Activated T-cell treated with anti-CD3 and anti-CD28 coated beads for 24 hours (primary cell): Measurements from ENCODE around the gene CCNL2.
A peak's percentile ranks its signal among the peaks of the same experiment; 100 is the strongest.
"Not testable (repeated sequence)": the region's sequence is repeated elsewhere in the genome, so short reads cannot be mapped to it uniquely, and the experiment has no call there.

Source experiments
- DNase-seq: peaks from one replicate; pipeline ENCODE4 v3.0.0-alpha.2; 2020; ENCODE audit warnings: low read depth

The CCNL2 gene

DNA sequence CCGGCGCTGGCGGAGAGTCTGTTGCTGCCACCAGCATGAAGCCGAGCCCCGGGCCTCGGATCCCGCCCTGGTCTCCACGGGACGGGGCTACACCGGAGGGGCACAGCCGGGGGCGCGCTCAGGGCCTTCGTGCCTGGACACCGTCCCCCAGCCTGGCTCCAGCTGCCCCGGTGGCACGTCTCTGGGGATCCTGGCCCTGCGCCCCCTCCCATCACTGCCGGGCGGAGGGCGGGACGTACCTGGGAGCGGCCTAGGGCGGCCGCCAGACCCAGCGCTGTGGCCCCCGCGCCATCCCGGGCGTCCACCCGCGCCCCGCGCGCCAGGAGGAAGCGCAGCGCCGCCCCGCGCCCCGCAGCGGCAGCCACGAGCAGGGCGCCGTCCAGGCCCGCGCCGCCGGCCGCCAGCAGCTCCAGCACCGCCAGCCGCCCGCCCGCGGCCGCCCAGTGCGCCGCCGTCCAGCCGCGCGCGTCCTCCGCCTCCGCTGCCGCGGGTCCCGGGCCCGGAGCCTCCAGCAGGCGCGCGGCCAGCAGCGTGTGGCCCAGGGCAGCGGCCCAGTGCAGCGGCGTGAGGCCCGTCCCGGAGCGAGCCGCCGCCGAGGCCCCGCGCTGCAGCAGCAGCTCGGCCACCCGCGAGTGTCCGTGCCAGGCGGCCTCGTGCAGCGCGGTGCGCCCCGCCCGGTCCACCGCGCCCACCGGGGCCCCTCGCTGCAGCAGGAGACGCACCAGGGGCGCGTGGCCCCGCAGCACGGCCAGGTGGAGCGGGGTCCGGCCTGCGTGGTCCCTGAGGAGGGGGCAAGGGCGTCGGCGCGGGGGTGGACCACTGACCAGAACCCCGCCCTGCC is 20.9 kb upstream of the CCNL2 start:
- DNase-seq: no peak

DNA sequence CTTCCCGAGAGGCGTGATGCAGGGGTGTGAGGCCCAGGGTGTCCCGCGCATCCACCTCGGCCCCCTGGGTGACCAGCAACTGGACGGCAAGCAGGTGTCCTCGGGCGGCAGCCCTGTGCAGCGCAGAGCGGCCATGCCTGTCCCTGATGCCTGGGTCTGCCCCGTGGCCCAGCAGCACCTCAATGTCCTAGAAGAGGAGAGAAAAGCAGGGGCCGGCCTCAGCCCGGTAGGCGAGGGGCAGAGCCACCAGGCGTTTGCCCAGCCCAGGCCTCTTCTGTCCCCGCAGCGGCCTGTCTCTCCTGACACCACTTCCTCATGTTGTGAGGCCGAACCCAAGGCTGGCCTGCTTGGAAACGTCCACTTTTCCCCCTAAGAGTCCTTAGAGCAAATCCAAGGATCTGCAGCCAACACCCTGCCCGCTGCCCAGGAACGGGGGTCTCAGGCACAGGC is 20.3 kb upstream of the CCNL2 start:
- DNase-seq: no peak

DNA sequence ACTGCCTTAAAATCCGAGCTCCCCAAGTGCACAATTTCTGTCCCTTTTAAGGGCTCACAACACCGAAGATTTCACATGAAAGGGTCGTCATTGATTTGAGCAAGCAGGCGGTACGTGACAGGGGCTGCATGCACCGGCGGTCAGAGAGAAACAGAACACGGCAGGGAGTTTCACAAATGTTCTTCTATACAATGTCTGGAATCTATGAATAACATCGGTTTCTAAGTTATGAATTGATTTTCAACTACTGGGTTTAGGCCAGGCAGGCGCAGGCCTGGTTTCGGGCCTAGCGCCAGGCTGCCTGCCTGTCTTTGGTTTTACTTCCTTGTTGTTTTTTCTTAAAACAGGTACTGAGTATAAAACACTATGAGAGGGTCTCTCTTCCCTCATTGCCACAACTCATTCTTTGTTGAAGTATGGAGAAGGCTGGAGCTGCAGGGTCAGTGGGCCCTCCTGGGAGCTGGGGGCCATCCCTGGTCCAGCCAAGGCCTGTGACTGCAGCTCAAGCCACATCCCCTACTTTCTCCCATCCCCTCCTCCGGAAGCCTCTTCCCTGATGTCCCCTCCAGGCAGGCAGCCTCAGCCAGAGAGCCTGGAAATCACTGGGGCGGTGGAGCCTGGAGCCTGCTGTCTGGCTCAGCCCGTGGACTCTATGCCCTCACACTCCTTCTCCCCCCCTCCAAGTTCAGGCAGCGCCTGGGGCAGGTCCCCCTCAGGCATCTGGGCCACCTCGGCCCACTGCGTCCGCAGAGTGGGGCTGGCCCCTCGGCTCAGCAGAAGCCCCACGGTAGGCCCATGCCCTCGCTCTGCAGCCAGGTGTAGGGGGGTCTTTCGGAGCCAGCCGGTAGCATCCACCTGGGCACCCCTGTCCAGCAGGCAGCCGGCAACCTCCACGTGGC is 19.6 kb upstream of the CCNL2 start:
- no peak for DNase-seq

DNA sequence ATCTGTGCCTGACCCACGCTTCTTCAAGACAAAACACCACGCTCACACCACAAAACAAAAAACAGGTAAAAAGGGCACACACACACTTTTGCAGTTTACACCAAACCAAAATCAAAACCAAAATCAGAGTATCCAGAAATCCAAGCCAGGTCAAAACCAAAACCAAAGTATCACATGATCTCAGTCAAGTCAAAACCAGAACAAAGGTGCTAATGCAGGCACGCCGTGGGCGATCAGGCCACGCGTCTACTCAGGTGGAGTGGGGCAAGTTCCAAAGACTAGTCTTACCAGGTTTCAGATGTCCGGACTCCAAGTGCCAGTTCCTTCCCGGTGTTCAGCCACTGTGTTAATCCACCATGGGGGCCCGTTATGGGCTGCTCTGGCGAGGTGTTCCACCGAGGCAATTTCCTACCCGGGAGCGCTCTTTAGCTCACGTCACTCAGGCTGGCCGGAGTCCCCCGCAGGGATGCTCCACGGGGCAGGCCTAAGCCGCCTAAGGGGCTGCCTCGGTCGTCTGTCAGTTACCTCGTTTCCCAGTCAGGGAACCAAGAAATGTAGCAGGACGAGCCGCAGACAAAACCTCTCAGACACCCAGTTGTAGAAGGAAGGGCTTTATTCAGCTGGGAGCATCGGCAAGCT is 18.8 kb upstream of the CCNL2 start:
- DNase-seq: not testable (repeated sequence)

DNA sequence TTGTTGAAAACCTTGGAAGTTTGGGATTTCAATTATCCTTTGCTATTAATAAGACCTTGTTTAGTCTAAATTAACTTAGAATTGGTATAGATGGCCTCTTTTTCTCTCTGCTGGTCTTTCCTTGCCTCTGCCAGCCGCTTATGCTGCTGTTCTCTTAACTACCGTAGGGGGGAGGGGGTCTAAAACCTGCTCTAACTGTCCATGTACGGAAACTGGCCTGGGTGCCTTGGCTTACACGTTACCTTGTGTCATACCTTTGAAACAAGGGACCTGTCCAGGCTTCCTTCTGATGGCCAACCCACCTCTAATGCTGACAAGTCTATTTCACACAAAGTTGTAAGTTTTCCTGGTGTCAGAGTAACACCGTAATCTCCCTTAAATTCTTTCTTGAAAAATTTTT is 18.3 kb upstream of the CCNL2 start:
- DNase-seq: not testable (repeated sequence)

DNA sequence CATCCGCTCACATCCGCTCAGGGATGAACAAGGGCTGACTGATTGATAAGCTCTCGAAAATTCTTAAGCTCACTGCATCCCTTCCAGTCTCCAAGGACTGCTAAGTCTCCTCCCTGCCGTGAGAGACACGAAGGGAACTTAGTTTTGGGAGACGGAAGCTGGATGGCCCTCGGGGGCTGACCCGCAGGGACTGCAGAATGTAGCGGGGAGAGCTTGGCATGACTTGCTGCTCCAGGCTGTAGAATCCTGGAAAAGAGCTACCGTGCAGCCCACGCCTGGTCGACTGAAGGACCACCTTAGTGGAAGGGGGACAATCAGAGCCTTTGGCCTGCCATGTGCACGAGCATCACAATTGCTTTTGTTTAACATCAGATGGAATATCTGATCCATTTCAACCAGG is 16.6 kb upstream of the CCNL2 start:
- DNase-seq: no peak

DNA sequence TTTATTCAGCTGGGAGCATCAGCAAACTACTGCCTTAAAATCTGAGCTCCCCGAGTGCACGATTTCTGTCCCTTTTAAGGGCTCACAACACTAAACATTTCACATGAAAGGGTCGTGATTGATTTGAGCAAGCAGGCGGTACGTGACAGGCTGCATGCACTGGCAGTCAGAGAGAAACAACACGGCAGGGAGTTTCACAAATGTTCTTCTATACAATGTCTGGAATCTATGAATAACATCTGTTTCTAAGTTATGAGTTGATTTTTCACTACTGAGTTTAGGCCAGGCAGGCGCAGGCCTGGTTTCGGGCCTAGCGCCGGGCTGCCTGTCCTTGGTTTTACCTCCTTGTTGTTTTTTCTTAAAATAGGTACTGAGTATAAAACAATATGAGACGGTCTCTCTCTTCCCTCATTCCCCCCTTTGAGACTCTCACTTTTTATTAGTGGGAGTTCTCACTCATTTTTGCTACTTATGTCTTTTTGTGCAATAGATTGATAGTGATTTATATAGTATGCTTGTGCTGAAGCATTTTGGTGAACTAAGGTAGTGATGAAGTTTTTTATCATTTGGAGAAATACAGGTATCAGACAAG is 13.3 kb upstream of the CCNL2 start:
- not testable (repeated sequence) for DNase-seq

DNA sequence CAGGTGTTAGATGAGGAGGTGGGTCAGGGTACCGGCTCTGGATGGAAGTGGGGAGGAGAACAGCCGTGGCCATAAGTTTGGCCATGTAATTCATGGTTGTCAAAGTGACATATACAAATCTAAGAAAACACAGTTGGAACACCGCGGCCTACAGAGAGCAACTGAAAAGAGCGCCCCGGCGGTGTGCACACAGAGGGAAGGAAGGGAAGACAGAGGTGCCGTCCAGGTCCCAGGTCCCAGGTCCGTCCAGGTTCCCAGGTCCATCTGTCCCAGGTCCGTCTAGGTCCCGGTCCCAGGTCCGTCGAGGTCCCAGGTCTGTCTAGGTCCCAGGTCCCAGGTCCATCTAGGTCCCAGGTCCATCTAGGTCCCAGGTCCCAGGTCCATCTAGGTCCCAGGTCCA is 12.5 kb upstream of the CCNL2 start:
- DNase-seq: no peak

DNA sequence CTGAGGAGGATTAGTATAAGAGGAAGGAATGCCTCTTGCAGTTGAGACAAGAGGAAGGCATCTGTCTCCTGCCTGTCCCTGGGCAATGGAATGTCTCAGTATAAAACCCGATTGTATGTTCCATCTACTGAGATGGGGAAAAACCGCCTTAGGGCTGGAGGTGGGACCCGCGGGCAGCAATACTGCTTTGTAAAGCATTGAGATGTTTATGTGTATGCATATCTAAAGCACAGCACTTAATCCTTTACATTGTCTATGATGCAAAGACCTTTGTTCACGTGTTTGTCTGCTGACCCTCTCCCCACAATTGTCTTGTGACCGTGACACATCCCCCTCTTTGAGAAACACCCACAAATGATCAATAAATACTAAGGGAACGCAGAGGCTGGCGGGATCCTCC is 11.1 kb upstream of the CCNL2 start:
- not testable (repeated sequence) for DNase-seq

DNA sequence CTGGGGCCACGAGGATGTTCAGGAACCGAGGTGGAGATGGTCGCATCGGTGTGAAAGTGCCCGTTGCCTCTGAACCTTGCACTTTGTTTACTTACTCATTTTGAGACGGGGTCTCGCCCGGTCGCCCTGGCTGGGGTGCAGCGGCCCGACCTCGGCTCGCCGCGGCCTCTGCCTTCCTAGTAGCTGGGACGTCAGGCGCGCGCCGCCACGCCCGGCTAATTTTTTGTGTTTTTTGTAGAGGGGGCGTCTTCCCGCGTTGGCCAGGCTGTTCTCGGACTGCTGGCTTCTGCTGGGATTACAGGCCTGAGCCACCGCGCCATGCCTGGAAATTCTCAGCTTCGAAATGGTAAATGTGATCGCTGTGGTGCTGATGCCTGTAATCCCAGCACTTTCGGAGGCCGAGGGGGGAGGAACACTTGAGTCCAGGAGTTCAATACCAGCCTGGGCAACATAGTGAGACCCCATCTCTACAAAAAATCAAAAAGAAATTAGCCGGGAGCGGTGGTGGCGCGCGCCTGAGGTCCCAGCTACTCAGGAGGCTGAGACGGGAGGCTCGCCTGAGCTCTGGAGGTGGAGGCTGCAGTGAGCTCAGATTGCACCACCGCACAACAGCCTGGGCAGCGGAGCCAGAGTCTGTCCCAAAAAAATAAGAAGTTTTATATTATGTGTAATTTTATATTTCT is 8.6 kb upstream of the CCNL2 start:
- no peak for DNase-seq

DNA sequence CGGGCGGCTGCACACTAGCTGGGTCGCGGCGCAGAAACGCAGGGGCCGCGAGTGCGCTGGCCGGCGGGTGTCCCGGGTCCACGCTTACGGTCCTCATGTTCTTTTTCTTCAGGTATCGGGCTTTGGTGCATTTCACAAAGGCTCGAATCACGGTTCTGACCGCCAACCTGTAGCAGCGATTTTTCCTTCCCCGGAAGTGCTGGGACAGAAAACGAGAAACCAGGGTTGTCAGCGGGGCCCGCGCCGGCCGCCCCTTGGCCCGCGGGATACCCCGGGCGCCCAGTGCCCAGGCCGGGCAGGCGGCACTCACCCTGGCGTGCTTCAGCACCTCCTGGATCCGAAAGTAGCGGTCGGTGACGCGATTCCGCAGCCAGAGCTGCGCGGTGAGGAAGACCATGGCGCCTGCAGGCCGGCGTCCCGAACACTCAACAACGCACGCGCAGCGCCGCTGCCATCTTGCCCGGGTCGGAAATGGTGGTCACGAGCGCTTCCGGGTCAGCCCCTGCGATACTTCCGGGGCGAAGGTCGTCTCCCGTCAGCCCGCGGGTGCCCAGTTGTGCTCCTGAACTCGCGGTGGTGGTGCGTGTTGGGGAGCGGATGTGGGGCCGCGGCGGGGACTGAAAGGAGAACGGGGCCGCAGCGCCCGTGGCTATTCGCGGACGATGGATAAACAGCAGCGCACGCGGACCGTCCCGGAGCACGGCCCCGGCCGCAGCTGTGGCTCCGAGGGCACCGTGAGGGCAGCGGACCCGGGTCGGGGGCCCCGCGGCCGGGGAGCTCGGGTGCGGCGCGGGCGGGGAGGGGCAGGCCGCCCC is 7.9 kb upstream of the CCNL2 start, which contains the start of gene MRPL20:
TSS of gene MRPL20 (minus strand) at position 473 of the 815 bp plus-strand sequence. CDS start at position 397, 76 bp downstream.
- DNase-seq: peak; percentile 95

DNA sequence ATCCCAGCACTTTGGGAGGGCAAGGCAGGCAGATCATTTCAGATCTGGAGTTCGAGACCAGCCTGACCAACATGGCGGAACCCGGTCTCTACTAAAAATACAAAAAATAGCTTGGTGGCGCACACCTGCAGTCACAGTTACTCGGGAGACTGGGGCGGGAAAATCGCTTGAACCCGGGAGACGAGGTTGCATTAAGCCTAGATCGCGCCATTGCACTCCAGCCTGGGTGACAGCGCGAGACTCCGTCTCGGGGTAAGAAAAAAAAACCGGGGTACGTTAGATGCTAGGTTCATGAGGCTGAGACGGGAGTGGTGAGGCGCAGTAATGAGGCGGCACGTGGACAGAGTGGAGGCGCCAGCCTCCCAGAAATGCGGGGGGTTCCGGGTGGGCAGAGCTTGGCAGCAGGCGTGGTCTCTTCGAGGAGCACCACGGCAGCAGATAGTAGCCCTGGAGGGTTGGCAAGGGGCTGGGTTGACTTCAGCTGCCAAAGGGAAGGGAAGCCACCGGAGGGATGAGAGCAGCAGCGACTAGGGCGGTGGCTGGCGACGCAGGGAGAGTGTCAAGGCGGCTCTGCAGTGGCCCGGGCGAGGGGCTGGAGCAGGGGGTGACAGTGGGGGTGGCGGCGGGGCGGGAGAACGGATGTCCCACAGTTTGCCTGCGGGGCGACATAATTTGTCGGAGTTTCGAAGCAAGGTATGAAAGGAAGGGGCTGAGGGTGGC is 7.1 kb upstream of the CCNL2 start:
- peak; percentile 20 for DNase-seq

DNA sequence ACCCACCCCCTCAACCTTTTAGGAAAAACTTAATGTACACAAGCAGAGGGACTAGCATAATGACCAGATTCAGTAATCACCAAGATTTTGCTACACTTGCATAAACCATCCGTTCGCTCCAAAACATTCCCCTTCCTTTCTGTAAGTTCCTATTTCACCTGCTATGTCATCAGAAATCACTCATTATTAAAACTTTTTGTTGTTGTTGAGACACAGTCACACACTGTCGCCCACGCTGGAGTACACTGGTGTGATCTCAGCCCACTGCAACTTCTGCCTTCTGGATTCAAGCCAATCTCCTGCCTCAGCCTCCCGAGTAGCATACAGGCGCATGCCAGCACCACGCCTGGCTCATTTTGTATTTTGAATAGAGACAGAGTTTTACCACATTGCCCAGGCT is 4.5 kb upstream of the CCNL2 start:
- DNase-seq: no peak

DNA sequence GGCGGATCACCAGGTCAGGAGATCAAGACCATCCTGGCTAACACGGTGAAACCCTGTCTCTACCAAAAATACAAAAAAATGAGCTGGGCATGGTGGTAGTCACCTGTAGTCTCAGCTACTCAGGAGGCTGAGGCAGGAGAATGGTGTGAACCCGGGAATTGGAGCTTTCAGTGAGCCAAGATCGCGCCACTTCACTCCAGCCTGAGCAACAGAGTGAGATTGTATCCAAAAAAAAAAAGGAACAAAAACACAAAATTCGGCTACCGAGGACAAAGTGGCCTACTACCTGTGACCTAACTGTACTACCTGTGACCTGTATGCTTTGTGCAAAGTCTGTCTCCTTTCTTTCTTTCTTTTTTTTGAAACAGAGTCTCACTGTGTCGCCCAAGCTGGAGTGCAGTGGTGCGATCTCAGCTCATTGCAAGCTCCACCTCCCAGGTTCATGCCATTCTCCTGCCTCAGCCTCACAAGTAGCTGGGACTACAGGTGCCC is 3.8 kb upstream of the CCNL2 start:
- DNase-seq: not testable (repeated sequence)

DNA sequence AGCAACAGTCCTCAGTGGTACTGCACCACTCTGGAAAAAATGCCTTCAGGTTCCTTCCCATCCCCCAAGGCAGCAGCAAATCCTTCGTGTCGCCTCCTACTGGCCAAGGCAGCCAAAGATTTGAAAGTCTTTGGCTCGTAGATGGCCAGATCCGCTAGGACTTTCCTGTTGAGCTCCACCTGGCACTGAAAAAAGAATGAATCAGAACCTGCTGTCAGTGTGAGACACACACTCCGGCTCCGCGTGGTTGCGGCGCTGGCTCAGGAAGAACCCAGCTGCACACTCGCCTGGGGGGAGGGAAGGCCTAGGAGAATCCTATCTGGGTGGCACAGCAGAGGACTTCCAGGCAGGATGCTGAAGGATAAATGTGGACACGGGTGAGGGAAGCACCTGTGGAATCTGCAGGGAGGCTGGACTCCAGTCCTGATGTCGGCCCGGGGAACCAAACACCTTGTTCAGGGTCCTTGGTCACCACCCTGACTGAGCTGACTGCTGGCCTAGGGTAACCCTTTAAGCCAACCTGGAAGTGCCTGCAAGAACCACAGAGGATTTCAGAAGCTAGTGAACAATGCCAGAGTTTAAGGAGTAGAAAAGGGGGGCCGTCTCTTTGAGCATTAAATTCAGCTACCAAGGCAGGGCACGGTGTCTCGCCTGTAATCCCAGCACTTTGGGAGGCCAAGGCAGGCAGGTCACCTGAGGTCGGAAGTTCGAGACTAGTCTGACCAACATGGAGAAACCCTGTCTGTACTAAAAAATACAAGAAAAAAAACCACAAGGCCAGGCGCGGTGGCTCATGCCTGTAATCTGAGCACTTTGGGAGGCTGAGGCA is 3.2 kb upstream of the CCNL2 start:
- peak; percentile 33 for DNase-seq

DNA sequence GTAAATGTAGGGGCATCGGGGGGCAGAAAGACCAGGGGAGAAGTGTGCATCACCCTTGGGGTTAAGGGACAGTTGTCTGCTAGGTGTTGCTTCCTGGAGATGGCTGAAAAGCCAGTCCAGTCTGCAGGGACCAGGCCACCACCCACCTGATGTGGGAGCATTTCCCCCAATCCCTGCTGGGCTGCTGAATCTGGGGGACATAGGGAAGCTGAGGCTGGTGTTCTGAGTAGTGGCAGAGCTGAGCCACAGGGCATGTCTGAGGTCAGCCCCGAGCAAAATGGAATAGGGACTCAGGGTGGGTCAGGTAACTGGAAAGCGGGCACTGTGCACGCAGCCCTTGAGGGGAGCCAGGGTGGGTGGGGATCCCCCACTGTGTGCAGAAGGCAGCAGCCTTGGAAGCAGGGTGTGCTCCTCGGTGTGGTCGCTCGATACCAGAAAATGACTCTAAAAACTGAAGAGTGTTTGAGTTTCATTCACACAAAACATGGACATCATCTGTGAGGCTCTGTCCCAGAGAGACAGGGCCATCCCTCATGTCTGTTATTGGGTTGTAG is 2.4 kb upstream of the CCNL2 start:
- DNase-seq: no peak

DNA sequence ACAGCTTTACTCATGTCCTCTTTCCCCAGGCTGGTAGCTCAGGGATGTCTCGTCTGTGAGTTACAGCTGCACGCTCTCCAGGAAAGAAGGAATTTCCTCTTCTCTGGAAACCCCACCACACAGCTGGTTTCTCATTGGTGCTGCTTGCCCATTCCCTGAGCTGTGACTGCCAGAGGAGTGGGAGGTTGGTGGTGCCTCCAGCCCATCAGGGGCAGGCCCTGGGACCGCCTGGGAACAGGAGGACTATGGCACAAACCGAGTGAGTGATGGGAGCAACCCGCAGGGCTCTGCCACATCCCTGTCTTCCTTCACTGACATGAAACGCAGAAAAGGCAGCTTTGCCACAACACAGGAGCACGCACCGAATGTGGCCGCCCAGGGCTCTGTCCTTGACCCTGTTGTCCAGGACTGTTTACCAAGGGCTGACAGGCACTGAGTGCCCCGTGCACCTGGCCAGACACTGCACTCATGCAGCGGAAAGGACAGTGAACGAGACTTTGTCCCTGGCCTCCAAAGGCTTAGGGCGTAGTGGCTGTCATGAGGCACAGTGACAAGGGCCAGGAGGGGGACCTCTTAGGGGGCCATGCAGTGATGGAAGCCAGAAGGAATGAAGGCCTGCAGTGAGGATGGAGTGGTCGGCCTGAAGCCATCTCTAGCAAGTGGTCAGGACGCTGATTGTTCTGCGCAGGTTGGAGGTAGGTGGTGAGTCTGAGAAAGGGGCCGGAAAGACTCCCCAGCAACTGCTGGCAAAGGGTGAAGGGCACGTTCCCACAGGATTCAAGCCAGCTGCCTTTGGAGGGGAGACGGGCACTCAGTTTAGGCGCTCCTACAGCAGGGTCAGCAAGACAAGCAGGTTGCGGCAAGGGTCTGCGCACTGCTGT is 1.7 kb upstream of the CCNL2 start:
- no peak for DNase-seq
